Muscle layer of duodenum (tissue), 2 donors: ENCODE measurements around the gene CLIP3.
"Not testable (repeated sequence)": the region's sequence is repeated elsewhere in the genome, so short reads cannot be mapped to it uniquely, and the experiment has no call there.

ENCODE experiments used
- H3K27ac ChIP-seq: one replicate; pipeline ENCODE4 v1.7.0; 2013; ENCODE audit warnings: mild to moderate bottlenecking, low read length
- H3K27me3 ChIP-seq: one replicate; pipeline ENCODE4 v1.7.0; 2013; ENCODE audit warnings: low read depth, mild to moderate bottlenecking, control low read depth, low read length
- H3K36me3 ChIP-seq, 2 donors: one replicate each; pipeline ENCODE4 v1.7.0; 2013; ENCODE audit warnings: low read length in 2 of 2, control low read depth in 1 of 2, mild to moderate bottlenecking in 1 of 2; ENCODE audit not compliant: insufficient read depth in 2 of 2, control insufficient read depth in 1 of 2
- H3K4me1 ChIP-seq, 2 donors: one replicate each; pipeline ENCODE4 v1.7.0; 2013; ENCODE audit warnings: low read length in 2 of 2, mild to moderate bottlenecking in 2 of 2, control low read depth in 1 of 2, moderate library complexity in 1 of 2; ENCODE audit not compliant: insufficient read depth in 2 of 2, control insufficient read depth in 1 of 2
- H3K4me3 ChIP-seq, 2 donors: one replicate each; pipeline ENCODE4 v1.7.0; 2013; ENCODE audit warnings: low read length in 2 of 2, low read depth in 1 of 2, mild to moderate bottlenecking in 1 of 2
- H3K9me3 ChIP-seq, 2 donors: one replicate each; pipeline ENCODE4 v1.7.0; 2013; ENCODE audit warnings: low read length in 2 of 2, control low read depth in 1 of 2, mild to moderate bottlenecking in 1 of 2; ENCODE audit not compliant: control insufficient read depth in 1 of 2
- donor health status: healthy.

Gene CLIP3, protein sequence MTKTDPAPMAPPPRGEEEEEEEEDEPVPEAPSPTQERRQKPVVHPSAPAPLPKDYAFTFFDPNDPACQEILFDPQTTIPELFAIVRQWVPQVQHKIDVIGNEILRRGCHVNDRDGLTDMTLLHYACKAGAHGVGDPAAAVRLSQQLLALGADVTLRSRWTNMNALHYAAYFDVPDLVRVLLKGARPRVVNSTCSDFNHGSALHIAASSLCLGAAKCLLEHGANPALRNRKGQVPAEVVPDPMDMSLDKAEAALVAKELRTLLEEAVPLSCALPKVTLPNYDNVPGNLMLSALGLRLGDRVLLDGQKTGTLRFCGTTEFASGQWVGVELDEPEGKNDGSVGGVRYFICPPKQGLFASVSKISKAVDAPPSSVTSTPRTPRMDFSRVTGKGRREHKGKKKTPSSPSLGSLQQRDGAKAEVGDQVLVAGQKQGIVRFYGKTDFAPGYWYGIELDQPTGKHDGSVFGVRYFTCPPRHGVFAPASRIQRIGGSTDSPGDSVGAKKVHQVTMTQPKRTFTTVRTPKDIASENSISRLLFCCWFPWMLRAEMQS

DNA sequence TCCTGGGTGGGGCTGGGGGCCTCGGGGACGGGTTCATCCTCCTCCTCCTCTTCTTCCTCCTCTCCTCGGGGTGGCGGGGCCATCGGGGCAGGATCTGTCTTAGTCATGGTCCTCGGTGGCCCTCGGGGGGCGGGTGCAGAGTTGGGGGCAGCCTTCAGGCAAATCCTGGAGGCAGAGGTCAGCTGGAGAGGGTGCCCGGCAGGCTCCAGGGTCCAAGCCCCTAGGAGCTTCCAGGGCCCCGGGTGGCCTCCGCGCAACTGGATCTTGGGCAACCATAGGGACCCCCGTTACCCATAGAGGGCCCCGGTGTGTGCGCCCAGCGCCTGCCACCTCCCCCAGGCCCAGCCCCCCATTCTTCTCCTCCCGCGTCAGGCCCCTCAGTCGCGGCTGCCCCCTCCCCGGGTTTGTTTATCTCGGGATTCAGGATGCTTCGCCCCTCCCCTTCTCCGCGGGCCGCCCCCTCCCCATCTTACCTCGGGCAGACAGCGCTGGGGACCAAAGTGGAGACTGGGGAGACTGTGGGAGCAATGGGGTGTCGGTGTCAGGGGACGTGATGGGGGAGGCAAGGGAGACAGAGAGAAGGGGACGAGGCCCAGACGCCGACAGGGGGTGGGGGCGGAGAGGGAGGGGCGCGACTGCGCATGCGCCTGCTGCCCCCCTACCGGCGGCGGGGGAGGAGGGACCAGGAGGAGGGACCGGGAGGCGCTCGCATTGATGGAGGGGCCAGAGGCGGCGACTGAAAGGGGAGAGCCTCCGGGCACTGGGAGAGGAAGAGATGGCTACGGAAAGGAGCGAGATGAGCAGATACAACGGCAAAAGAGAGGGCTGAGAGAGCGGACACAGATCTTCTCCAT, at the start of gene CLIP3:
TSS of gene CLIP3 (minus strand) at position 623 of the 854 bp plus-strand sequence. CDS start at position 107, 516 bp downstream.
- no peaks in the 10 kb centered on the region for H3K27me3 ChIP-seq
- no peak within 1 kb of the TSS for H3K27ac ChIP-seq
- peak within 1 kb of the TSS; percentile 51 to 82 for H3K4me3 ChIP-seq
- H3K36me3 ChIP-seq: peaks cover 5 to 11% of the 10 kb centered on the region in 2 donors
- no peaks in the 10 kb centered on the region for H3K9me3 ChIP-seq
- H3K4me1 ChIP-seq: peaks cover 0 to 9% of the 10 kb centered on the region in 2 donors

DNA sequence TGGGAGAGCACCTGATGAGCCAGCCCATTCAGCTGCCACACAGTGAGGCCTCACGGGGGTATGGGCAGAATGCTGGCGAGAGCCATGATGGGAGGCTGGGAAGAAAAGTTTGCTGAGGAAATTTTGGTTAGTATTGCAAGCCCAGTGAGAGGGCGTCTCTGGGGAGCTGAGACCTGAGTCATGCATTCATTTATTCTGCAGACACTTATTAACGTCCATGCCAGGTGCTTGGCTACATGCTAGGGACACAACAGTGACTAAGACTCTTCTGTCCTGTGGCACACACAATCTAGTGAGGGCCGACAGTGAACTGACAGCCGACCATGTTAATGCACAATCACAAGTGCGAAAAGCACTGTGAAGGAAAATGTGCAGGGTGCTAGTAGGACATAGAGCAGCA, 49.2 kb upstream of the CLIP3 start:
- no peaks in the 10 kb centered on the region for H3K4me1 ChIP-seq
- no peaks in the 10 kb centered on the region for H3K36me3 ChIP-seq
- H3K27me3 ChIP-seq: no peaks in the 10 kb centered on the region
- H3K4me3 ChIP-seq: no peak overlapping the region
- no peak overlapping the region for H3K27ac ChIP-seq
- H3K9me3 ChIP-seq: no peaks in the 10 kb centered on the region

DNA sequence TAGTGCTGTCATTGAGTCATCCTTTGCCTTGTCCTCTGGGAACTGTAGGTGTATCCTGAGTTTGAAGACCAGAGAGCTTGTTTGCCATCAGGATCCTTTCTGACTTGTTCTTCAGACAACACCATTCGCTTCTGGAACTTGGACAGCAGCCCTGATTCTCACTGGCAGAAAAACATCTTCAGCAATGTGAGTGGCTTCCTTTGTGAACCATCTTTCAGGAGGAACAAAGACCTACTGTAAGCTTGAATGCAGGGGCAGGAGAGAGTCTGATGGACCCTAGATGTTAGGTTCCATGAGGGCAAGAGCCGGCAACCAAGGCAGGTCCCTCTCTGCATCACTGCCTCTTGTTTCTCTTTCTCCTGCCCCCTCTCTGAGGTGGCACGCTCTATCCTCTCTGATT, 48.7 kb upstream of the CLIP3 start:
- no peaks in the 10 kb centered on the region for H3K4me1 ChIP-seq
- no peak overlapping the region for H3K27ac ChIP-seq
- H3K36me3 ChIP-seq: no peaks in the 10 kb centered on the region
- H3K4me3 ChIP-seq: no peak overlapping the region
- no peaks in the 10 kb centered on the region for H3K9me3 ChIP-seq
- no peaks in the 10 kb centered on the region for H3K27me3 ChIP-seq

DNA sequence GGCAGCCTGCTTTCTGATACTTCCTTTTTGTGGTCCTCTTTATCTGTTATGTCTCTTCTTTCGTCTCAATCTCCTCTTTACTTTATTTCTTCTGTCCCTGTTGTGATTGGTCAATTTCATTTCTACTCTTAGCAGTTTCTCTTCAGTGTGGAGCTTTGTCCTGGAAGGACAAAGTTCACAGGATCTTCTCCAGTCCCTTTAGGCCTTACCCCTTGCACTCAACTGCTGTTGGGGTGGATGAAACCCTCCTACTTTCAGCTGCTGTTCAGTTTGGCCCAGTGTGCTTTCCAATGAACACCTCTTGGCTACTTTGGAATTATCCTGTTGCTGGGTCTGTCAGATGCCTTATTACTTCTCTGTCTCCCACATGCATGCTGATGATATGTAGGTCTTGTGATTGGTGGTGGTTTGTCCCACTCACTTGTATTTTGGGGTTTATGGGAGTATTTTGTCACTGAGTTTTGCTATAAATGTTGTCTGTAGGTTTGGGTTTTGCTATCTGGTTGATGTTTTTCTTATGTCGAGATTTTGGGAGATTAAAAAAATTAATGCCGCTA, 46.8 kb upstream of the CLIP3 start:
- no peaks in the 10 kb centered on the region for H3K27me3 ChIP-seq
- H3K27ac ChIP-seq: no peak overlapping the region
- H3K9me3 ChIP-seq: no peaks in the 10 kb centered on the region
- H3K36me3 ChIP-seq: no peaks in the 10 kb centered on the region
- H3K4me3 ChIP-seq: no peak overlapping the region
- H3K4me1 ChIP-seq: no peaks in the 10 kb centered on the region

DNA sequence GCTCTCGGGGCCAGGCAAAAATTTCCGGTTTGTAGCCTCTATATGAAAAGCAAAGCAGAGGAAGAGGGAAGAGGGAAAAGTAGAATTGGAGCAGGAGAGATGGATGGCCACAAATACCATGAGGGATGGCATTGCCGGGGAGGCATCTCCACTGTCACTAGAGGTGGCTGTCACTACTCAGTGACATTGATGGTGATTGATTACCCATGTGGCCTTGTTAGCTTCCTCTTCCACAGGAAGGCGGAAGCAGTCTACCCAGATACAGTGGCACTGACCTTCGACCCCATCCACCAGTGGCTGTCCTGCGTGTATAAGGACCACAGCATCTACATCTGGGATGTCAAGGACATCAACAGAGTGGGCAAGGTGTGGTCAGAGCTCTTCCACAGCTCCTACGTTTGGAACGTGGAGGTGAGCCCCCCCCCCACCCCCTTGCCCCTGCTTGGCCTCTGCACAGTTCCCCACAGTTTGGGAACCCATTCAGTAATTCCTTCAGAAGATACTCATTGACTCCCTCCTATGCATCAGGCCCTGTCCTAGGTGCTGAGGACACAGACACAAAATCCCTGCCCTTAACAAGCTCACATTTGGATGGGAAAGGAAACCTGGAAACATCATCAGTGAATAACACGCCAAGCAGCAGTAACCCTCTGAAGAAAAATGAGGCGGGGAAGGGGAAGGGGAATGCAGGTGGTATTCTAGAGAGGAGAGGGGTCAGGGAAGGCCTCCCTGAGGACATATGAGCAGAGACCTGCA, 40.6 kb upstream of the CLIP3 start:
- H3K4me3 ChIP-seq: no peak overlapping the region
- H3K36me3 ChIP-seq: no peaks in the 10 kb centered on the region
- no peaks in the 10 kb centered on the region for H3K4me1 ChIP-seq
- H3K9me3 ChIP-seq: no peaks in the 10 kb centered on the region
- no peaks in the 10 kb centered on the region for H3K27me3 ChIP-seq
- no peak overlapping the region for H3K27ac ChIP-seq

DNA sequence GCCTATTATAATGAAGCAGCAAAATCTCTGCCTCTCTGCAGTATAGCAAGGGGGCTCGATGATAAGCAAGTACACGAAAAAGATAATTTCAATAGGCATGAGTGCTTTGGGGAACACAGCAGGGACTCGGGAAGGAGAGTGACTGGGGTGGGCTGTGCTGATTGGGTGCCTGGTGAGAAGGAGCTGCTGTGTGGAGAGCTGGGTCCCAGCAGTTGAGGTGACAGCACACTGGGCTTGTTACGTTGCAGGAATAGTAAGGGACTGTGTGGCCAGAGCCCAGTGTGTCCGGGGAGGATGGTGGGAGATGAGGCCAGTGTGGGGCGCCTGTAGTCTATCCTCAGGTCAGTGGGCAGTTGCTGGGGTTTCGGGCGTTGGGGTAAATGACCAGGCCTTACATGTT, 39.4 kb upstream of the CLIP3 start:
- H3K4me1 ChIP-seq: no peaks in the 10 kb centered on the region
- no peak overlapping the region for H3K27ac ChIP-seq
- no peaks in the 10 kb centered on the region for H3K27me3 ChIP-seq
- no peaks in the 10 kb centered on the region for H3K36me3 ChIP-seq
- H3K4me3 ChIP-seq: no peak overlapping the region
- no peaks in the 10 kb centered on the region for H3K9me3 ChIP-seq

DNA sequence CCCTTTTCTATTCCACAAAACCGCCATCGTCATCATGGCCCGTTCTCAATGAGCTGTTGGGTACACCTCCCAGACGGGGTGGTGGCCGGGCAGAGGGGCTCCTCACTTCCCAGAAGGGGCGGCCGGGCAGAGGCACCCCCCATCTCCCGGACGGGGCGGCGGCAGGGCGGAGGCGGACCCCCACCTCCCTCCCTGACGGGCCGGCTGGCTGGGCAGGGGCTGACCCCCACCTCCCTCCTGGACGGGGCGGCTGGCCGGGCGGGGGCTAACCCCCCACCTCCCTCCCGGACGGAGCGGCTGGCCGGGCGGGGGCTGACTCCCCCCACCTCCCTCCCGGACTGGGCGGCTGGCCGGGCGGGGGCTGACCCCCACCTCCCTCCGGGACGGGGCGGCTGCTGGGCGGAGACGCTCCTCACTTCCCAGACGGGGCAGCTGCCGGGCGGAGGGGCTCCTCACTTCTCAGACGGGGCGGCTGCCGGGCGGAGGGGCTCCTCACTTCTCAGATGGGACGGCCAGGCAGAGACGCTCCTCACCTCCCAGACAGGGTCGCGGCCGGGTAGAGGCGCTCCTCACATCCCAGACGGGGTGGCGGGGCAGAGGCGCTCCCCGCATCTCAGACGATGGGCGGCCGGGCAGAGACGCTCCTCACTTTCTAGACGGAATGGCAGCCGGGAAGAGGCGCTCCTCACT, 36.3 kb upstream of the CLIP3 start:
- not testable (repeated sequence) for H3K4me3 ChIP-seq, H3K36me3 ChIP-seq, H3K27me3 ChIP-seq, H3K9me3 ChIP-seq, H3K27ac ChIP-seq, H3K4me1 ChIP-seq

DNA sequence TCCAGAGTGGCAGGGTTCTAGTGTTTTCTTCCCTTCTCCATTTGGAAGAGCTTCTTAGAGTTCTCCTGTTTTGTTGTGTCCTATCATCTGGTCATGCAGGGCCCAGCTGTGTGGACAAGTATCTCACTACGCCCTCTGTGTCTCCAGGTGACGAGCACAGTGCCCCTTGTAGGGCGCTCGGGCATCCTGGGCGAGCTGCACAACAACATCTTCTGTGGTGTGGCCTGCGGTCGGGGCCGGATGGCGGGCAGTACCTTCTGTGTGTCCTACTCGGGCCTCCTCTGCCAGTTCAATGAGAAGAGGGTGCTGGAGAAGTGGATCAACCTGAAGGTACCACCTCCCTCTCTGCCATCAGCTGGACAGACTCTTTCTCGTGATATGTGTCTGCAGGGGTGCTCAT, 35.0 kb upstream of the CLIP3 start:
- H3K36me3 ChIP-seq: no peaks in the 10 kb centered on the region
- no peaks in the 10 kb centered on the region for H3K27me3 ChIP-seq
- no peaks in the 10 kb centered on the region for H3K9me3 ChIP-seq

DNA sequence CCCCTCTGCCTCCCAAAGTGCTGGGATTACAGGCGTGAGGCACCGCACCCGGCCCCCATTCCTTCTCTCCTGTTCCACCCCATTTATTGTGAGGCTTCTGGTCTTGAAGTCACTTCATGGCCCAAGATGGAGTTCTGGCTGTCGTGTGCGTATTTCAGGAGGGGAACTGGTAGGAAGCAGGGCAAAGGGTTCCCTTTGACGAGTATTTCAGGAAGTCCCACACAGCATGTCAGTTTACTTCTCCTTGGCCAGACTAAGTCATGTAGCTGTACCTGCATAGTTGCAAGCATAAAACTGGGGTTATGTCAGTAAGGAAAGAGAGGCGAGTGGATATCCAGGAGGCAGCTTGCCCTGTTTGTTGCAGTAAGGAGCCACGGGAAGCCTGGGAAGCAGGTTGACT, 32.2 kb upstream of the CLIP3 start:
- no peak overlapping the region for H3K27ac ChIP-seq
- H3K36me3 ChIP-seq: no peaks in the 10 kb centered on the region
- no peaks in the 10 kb centered on the region for H3K4me1 ChIP-seq
- H3K9me3 ChIP-seq: no peaks in the 10 kb centered on the region
- H3K27me3 ChIP-seq: no peaks in the 10 kb centered on the region
- no peak overlapping the region for H3K4me3 ChIP-seq

More for the DNA sequence above, 35.0 kb upstream of the CLIP3 start:
- Histone ChIP-seq H3K4me1 (no peaks in the 10 kb centered on the region), H3K27ac (no peak overlapping the region), H3K4me3 (no peak overlapping the region)

DNA sequence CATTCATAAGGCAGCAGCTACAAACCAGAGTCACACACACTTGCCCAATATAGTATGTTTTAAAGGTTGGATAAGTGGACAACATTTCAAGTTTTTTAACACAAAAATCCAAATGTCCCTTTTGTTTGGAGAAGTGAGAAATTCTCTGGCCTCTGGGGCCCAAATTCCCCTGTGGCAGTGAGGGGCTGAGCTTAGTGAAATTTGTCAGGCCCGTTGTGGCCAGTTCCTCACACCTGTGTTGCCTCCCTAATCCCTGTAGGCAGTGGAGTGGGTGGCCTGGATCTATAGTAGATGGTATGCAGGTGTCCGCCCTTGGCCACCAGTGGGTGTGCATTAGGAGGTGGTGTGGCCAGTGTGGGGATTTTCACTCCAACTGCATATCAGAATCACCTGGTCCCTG, 28.7 kb upstream of the CLIP3 start:
- Histone ChIP-seq H3K4me1 (no peaks in the 10 kb centered on the region), H3K4me3 (no peak overlapping the region), H3K27me3 (no peaks in the 10 kb centered on the region), H3K9me3 (no peaks in the 10 kb centered on the region), H3K27ac (no peak overlapping the region), H3K36me3 (no peaks in the 10 kb centered on the region)
